ENCODE measurements around the gene ARID4B. TPM values are rescaled to one million over a fixed set of nuclear protein-coding genes. Genes with fewer than 3 reads are reported as not detected.
"Not testable (repeated sequence)": the region's sequence is repeated elsewhere in the genome, so short reads cannot be mapped to it uniquely, and the experiment has no call there.

The ARID4B gene
- total RNA-seq, 1 experiment from 2014 or later = 48.7 TPM

DNA sequence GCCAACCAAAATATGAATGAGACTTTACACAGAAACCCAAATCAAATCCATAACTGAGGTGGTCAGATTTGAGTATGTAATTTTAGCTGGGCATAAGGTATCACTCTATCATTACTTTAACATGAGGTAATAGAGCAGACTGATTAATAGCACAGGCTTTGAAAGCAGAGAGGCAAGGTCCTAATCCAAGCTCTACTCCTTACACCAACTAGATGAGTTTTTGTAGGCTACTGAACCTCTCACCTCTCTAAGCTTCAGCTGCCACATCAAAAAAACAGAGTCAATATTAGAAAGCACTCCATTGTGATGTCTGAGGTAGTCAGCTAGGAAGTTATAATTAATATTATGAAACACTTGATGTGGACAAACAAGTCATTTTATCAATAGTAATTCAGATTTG, 63.7 kb downstream of the ARID4B start:
- Mint-ChIP-seq H3K27ac (ENCODE audit: low read depth, unreplicated experiment) (no peak overlapping the region), H3K27me3 (ENCODE audit: insufficient read depth, unreplicated experiment) (no peaks in the 10 kb centered on the region), H3K4me1 (ENCODE audit: insufficient read depth, unreplicated experiment) (peaks cover 19% of the 10 kb centered on the region), H3K9me3 (ENCODE audit: unreplicated experiment) (no peaks in the 10 kb centered on the region), H3K4me3 (ENCODE audit: unreplicated experiment) (no peak overlapping the region), H3K36me3 (ENCODE audit: insufficient read depth, unreplicated experiment) (peaks cover 8% of the 10 kb centered on the region)
- intact Hi-C loops (cut with micrococcal nuclease) = no loop called here
- ChIA-PET POLR2A (interaction anchor here (0.6 to 1.3 kb wide), 3 partner anchors 11 to 137 kb away, joined by 3 read pairs; partner anchors contain the start of genes ARID4B and GGPS1), CTCF (interaction anchor here (0.7 to 10.2 kb wide), 2 partner anchors 152 to 1569 kb away, joined by 4 to 73 read pairs; no protein-coding TSS in a partner anchor)
- TF ChIP-seq, protein P1, sequence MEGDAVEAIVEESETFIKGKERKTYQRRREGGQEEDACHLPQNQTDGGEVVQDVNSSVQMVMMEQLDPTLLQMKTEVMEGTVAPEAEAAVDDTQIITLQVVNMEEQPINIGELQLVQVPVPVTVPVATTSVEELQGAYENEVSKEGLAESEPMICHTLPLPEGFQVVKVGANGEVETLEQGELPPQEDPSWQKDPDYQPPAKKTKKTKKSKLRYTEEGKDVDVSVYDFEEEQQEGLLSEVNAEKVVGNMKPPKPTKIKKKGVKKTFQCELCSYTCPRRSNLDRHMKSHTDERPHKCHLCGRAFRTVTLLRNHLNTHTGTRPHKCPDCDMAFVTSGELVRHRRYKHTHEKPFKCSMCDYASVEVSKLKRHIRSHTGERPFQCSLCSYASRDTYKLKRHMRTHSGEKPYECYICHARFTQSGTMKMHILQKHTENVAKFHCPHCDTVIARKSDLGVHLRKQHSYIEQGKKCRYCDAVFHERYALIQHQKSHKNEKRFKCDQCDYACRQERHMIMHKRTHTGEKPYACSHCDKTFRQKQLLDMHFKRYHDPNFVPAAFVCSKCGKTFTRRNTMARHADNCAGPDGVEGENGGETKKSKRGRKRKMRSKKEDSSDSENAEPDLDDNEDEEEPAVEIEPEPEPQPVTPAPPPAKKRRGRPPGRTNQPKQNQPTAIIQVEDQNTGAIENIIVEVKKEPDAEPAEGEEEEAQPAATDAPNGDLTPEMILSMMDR (IDR thresholded peaks at IDR 0.05; ENCODE audit: unreplicated experiment) = no peak
- BruUV-seq (replicated peaks) = no TSS peak
- no peak for DNase-seq (ENCODE audit: unreplicated experiment)

DNA sequence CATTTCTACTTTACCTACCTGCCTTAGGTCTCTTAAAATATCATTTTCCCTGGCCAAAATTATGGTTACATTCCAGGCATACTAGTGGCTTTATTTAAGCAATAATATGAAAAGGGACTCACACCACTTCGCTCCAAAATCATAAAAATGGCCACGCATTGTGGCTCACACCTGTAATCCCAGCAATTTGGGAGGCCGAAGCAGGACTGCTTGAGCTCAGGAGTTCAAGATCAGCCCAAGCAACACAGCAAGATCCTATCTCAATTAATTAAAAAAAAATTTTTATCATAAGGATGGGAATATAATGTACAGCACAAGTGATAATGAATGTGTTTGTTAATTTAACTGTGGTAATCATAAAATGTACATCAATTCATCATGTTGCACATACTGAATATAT, 65.4 kb downstream of the ARID4B start:
- Mint-ChIP-seq H3K9me3 (ENCODE audit: unreplicated experiment) (no peaks in the 10 kb centered on the region), H3K4me3 (ENCODE audit: unreplicated experiment) (no peak overlapping the region), H3K36me3 (ENCODE audit: insufficient read depth, unreplicated experiment) (peaks cover 13% of the 10 kb centered on the region), H3K27ac (ENCODE audit: low read depth, unreplicated experiment) (no peak overlapping the region), H3K4me1 (ENCODE audit: insufficient read depth, unreplicated experiment) (peaks cover 16% of the 10 kb centered on the region), H3K27me3 (ENCODE audit: insufficient read depth, unreplicated experiment) (no peaks in the 10 kb centered on the region)
- CTCF ChIA-PET = interaction anchor here (0.6 to 10.2 kb wide), 5 partner anchors 9 to 166 kb away, joined by 3 to 73 read pairs (median 3); no protein-coding TSS in a partner anchor
- intact Hi-C loops (cut with micrococcal nuclease) = no loop called here
- POLR2A ChIA-PET = interaction anchor here (1.2 kb wide), 2 partner anchors 66 to 68 kb away, joined by 5 to 6 read pairs; partner anchors contain the start of gene GGPS1
- no peak for DNase-seq (ENCODE audit: unreplicated experiment)
- BruUV-seq (replicated peaks) = no TSS peak
- TF ChIP-seq, protein P1 (IDR thresholded peaks at IDR 0.05; ENCODE audit: unreplicated experiment) = no peak

DNA sequence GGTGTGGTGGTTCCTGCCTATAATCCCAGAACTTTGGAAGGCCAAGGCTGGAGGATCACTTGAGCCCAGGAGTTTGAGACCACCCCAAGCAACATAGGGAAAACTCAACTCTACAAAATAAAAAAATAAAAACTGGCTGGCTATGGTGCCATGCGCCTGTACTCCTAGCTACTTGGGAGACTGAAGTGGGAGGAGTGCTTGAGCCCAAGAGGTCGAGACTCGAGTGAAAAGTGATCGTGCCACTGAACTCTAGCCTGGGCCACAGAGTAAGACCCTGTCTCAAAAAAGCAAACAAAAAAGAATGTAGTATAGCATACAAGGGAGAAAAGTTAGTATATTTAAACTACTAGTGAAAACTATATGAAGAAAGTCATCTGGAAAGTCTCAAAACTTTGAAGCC, 66.7 kb downstream of the ARID4B start:
- Mint-ChIP-seq H3K36me3 (ENCODE audit: insufficient read depth, unreplicated experiment) (peaks cover 18% of the 10 kb centered on the region), H3K27me3 (ENCODE audit: insufficient read depth, unreplicated experiment) (no peaks in the 10 kb centered on the region), H3K9me3 (ENCODE audit: unreplicated experiment) (no peaks in the 10 kb centered on the region), H3K27ac (ENCODE audit: low read depth, unreplicated experiment) (no peak overlapping the region), H3K4me3 (ENCODE audit: unreplicated experiment) (no peak overlapping the region), H3K4me1 (ENCODE audit: insufficient read depth, unreplicated experiment) (peaks cover 14% of the 10 kb centered on the region)
- BruUV-seq (replicated peaks) = no TSS peak
- TF ChIP-seq, protein P1 (IDR thresholded peaks at IDR 0.05; ENCODE audit: unreplicated experiment) = no peak
- no peak for DNase-seq (ENCODE audit: unreplicated experiment)
- intact Hi-C loops (cut with micrococcal nuclease) = no loop called here
- CTCF ChIA-PET = interaction anchor here (0.7 to 10.2 kb wide), 7 partner anchors 8 to 155 kb away, joined by 3 to 73 read pairs (median 3); no protein-coding TSS in a partner anchor
- POLR2A ChIA-PET = interaction anchor here (1.0 to 1.4 kb wide), 5 partner anchors 15 to 106 kb away, joined by 3 to 6 read pairs (median 5); partner anchors contain the start of gene TBCE

DNA sequence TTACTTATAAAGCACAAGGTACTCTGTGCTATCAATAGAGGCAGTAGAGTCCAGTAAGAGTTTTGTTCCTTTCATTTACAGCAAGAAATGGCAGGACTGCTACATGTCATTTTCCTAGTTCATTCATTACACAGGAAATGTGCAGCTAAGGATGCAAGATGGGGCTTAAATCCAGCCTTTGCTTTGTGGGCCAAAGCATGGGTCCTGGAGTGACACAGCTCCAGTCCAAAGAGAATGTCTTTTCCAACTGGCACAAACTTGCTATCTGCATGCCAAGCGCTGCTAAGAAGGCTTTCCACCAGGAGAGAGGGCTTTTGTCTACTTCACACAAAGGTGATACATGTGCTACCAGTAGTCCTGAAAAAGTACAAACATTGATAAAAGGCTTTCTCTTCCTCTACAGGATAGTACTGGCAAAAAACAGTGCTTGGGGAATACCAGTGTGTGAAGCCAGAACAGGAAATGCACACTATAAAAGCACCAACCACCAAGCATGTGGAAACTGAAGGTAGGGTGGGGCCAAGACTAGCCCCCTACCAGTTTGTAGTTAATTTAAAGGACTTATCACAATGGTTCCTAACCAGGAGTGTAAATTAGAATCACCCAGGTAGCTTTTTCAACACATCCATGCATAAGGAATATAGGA, 68.7 kb downstream of the ARID4B start:
- H3K27me3 Mint-ChIP-seq (ENCODE audit: insufficient read depth, unreplicated experiment) = no peaks in the 10 kb centered on the region
- DNase-seq (ENCODE audit: unreplicated experiment) = no peak
- H3K4me1 Mint-ChIP-seq (ENCODE audit: insufficient read depth, unreplicated experiment) = peaks cover 7% of the 10 kb centered on the region
- BruUV-seq (replicated peaks) = TSS peak; percentile 17
- H3K4me3 Mint-ChIP-seq (ENCODE audit: unreplicated experiment) = no peak overlapping the region
- intact Hi-C loops (cut with micrococcal nuclease) = no loop called here
- ChIA-PET CTCF (interaction anchor here (0.5 to 10.2 kb wide), 12 partner anchors 13 to 772 kb away, joined by 3 to 73 read pairs (median 4); no protein-coding TSS in a partner anchor), POLR2A (interaction anchor here (0.6 to 1.6 kb wide), 12 partner anchors 11 to 1886 kb away, joined by 3 to 13 read pairs (median 4); partner anchors contain the start of genes ARID4B, GGPS1 and TBCE)
- H3K9me3 Mint-ChIP-seq (ENCODE audit: unreplicated experiment) = no peaks in the 10 kb centered on the region
- TF ChIP-seq, protein P1 (IDR thresholded peaks at IDR 0.05; ENCODE audit: unreplicated experiment) = no peak
- no peak overlapping the region for H3K27ac Mint-ChIP-seq (ENCODE audit: low read depth, unreplicated experiment)
- peaks cover 18% of the 10 kb centered on the region for H3K36me3 Mint-ChIP-seq (ENCODE audit: insufficient read depth, unreplicated experiment)

DNA sequence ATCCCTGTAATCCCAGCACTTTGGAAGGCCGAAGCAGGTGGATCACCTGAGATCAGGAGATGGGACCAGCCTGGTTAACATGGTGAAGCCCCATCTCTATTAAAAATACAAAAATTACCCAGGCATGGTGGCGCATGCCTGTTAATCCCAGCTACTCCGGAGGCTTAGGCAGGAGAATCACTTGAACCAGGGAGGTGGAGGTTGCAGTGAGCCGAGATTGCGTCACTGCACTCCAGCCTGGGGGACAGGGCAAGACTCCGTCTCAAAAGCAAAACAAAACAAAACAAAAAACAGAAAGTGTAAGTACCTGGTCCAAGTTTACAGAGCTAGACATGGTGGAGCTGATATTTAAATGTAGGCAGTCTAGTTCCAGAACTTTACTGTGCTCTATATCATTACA, 69.9 kb downstream of the ARID4B start:
- intact Hi-C loops (cut with micrococcal nuclease); DNase-seq (ENCODE audit: unreplicated experiment); BruUV-seq (replicated peaks); H3K27me3 Mint-ChIP-seq (ENCODE audit: insufficient read depth, unreplicated experiment); H3K9me3 Mint-ChIP-seq (ENCODE audit: unreplicated experiment); H3K27ac Mint-ChIP-seq (ENCODE audit: low read depth, unreplicated experiment); H3K4me3 Mint-ChIP-seq (ENCODE audit: unreplicated experiment): not testable (repeated sequence)
- POLR2A ChIA-PET = interaction anchor here (0.7 to 1.6 kb wide), 8 partner anchors 17 to 131 kb away, joined by 3 to 13 read pairs (median 4); partner anchors contain the start of genes ARID4B, GGPS1 and TBCE
- Mint-ChIP-seq H3K36me3 (ENCODE audit: insufficient read depth, unreplicated experiment) (peaks cover 18% of the 10 kb centered on the region), H3K4me1 (ENCODE audit: insufficient read depth, unreplicated experiment) (peaks cover 16% of the 10 kb centered on the region)
- CTCF ChIA-PET = interaction anchor here (0.9 to 10.2 kb wide), 7 partner anchors 15 to 771 kb away, joined by 3 to 73 read pairs (median 3); no protein-coding TSS in a partner anchor

Measured in MCF 10A (cell line).